ENCODE data around the gene HS3ST5. TPM values are rescaled to one million over a fixed set of nuclear protein-coding genes. Genes with fewer than 3 reads are reported as not detected.

Gene HS3ST5
- total RNA-seq, 1 experiment from 2014 or later: 14.4 TPM

GRCh38 chr6:114030767-114031166, 312.1 kb downstream of the HS3ST5 start:
- H3K14ac ChIP-seq (ENCODE audit: insufficient read depth, low read length): no peak overlapping the region
- H2AFZ ChIP-seq (ENCODE audit: low read length): no peak overlapping the region
- no peak overlapping the region for H3K4me2 ChIP-seq (ENCODE audit: insufficient read depth, insufficient read length, low read length)
- TF ChIP-seq, protein P1, sequence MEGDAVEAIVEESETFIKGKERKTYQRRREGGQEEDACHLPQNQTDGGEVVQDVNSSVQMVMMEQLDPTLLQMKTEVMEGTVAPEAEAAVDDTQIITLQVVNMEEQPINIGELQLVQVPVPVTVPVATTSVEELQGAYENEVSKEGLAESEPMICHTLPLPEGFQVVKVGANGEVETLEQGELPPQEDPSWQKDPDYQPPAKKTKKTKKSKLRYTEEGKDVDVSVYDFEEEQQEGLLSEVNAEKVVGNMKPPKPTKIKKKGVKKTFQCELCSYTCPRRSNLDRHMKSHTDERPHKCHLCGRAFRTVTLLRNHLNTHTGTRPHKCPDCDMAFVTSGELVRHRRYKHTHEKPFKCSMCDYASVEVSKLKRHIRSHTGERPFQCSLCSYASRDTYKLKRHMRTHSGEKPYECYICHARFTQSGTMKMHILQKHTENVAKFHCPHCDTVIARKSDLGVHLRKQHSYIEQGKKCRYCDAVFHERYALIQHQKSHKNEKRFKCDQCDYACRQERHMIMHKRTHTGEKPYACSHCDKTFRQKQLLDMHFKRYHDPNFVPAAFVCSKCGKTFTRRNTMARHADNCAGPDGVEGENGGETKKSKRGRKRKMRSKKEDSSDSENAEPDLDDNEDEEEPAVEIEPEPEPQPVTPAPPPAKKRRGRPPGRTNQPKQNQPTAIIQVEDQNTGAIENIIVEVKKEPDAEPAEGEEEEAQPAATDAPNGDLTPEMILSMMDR (conservative IDR thresholded peaks at IDR 0.05): no peak
- H3K27ac ChIP-seq (ENCODE audit: insufficient read length, low read depth, low read length): no peak overlapping the region
- Mint-ChIP-seq H3K4me3 (no peak overlapping the region), H3K27me3 (ENCODE audit: low read depth) (no peaks in the 10 kb centered on the region), H3K27ac (no peak overlapping the region), H3K36me3 (ENCODE audit: insufficient read depth in 1 of 3, low read depth in 3 of 3) (no peaks in the 10 kb centered on the region; a peak in 1 of 7 replicates), H3K9me3 (no peaks in the 10 kb centered on the region), H3K4me1 (no peaks in the 10 kb centered on the region)
- no peak overlapping the region for H4K5ac ChIP-seq (ENCODE audit: insufficient read length, low read depth, low read length)
- H2AK5ac ChIP-seq (ENCODE audit: insufficient read length, low read length): no peak overlapping the region
- no peak overlapping the region for H3K23ac ChIP-seq (ENCODE audit: insufficient read length, low read depth, low read length)
- H3T11ph ChIP-seq (ENCODE audit: low read length): no peak overlapping the region
- H3K4ac ChIP-seq (ENCODE audit: low read depth, low read length): no peak overlapping the region
- no peaks in the 10 kb centered on the region for H3K4me1 ChIP-seq (ENCODE audit: insufficient read depth, low read length)
- no peak overlapping the region for H2BK20ac ChIP-seq (ENCODE audit: low read depth, low read length, poor library complexity, severe bottlenecking)
- no peak overlapping the region for H4K91ac ChIP-seq (ENCODE audit: insufficient read length, low read depth, low read length)
- H3K56ac ChIP-seq (ENCODE audit: insufficient read length, low read depth, low read length): no peak overlapping the region
- no peaks in the 10 kb centered on the region for H4K20me1 ChIP-seq (ENCODE audit: control insufficient read depth, insufficient read depth, insufficient read length)
- H3K27me3 ChIP-seq (ENCODE audit: insufficient read depth, low read length): no peaks in the 10 kb centered on the region
- no CpG with 5 or more reads among the region's 6 CpGs for WGBS (ENCODE audit: extremely low coverage, insufficient read length, low lambda C conversion rate)
- no peak overlapping the region for H3K9ac ChIP-seq (ENCODE audit: extremely low read depth, insufficient read length, low read length)
- no peak overlapping the region for H2BK5ac ChIP-seq (ENCODE audit: insufficient read length, low read length)
- no peak for DNase-seq
- no peaks in the 10 kb centered on the region for H3K79me1 ChIP-seq (ENCODE audit: insufficient read depth, low read depth, low read length, poor library complexity, severe bottlenecking)
- no peaks in the 10 kb centered on the region for H3K23me2 ChIP-seq (ENCODE audit: insufficient read length, low read depth, low read length, poor library complexity, severe bottlenecking)
- H3K9me3 ChIP-seq (ENCODE audit: control insufficient read depth, low read depth, low read length): no peaks in the 10 kb centered on the region
- H3K18ac ChIP-seq (ENCODE audit: insufficient read length, low read depth, low read length): no peak overlapping the region
- H4K8ac ChIP-seq (replicated peaks; ENCODE audit: insufficient read length, low read depth, low read length): no peak overlapping the region
- no peak overlapping the region for H2BK12ac ChIP-seq (ENCODE audit: insufficient read length, low read depth, low read length)
- H2BK120ac ChIP-seq (ENCODE audit: low read depth, low read length, poor library complexity, severe bottlenecking): no peak overlapping the region
- H2BK15ac ChIP-seq (ENCODE audit: low read depth, low read length): no peak overlapping the region
- no peaks in the 10 kb centered on the region for H3K79me2 ChIP-seq (ENCODE audit: insufficient read depth, low read length)
